SK-N-MC (cell line): ENCODE data around the gene SMTN.

Experiments used
- EZH2 ChIP-seq: fragments of 200-600 bp; sonication (generic); IDR thresholded peaks from one replicate; pipeline ENCODE4 v1.6.1; 2017; ENCODE audit warnings: antibody characterized with exemption
- POLR2AphosphoS5 ChIP-seq: IDR thresholded peaks from 2 replicates; pipeline ENCODE4 v1.6.1; 2012; ENCODE audit warnings: mild to moderate bottlenecking, low read depth, low read length, borderline replicate concordance

- TF ChIP-seq EZH2 (no peak), POLR2AphosphoS5 (no peak)
Measured at GRCh38 chr22:31075961-31076360, 5.2 kb upstream of the SMTN start.
